Measurements from ENCODE around the gene MICAL2.
A peak's percentile ranks its signal among the peaks of the same experiment; 100 is the strongest.

The MICAL2 gene

DNA sequence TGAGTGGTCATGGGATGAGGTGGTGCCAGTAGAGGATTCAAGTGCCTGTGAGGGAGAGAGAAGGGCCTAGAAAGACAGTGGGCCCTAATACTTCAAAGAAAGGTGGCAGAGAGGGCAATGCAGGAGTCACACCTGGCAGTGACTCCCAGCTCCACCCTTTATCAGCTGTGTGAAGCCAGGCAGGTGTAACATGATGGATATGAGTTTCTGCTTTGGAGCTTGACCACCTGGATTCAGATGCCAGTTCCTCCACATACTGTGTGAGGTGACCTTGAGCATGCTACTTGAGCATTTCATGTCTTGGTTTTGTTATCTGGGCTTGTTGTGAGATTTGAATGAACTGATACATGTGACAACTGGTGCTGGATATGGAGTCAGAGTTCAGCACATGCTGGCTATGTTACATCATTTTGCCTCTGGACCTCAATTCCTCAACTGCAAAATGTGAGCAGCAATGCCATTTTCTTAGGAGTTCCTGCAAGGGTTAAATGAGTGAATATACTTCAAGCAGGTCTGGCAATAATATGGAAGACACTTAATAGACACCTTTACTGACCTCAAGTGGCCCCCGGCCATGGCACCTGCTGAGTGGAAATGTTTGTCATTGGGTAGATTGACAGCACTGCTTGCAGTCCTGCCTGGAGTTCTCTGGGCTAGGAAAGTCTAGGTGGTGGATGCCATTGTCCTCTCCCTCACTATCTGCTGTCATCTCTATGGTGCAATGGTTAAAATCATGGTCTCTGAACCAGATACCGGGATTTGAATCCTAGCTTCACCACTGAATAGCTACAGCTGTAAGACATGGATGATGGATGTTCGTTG is 83.3 kb downstream of the MICAL2 start:
- DNase-seq = no peak

DNA sequence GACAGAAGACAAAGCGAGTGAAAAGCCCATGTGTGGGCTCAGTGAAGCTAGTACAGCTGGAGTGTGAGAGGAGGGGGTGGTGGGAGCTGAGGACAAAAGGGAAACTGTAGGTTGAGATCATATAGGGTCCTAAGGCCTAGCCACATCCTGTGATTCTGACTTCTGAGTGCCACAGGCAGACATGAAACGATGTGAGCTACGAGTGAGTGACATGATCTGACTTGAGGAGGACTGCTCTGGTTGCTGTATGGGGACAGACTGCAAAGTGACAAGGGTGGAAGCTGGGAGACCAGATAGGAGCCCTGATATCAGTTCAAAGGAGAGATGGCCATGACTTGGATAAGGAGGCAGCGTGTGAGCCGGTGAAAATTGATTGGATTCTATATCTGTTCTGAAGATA is 85.4 kb downstream of the MICAL2 start:
- no peak for DNase-seq

DNA sequence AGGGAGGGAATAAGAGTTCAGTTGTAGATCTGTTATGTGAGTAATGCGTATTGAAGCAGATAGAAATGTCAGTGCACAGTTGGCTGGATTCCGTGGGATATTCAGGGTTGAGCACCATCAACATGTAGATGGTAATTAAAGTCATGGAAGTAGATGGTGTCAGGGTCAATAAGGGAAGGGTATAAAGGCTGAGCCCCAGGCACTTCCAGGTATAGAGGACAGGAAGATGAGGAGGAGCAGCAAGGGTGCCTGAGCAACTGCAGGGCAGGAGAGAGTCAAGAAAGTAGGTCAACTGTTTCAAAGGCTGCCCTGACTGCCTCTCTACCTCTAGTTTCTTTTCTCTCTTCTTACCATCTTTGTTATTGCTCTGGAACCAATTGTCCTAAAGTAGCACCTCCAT is 85.9 kb downstream of the MICAL2 start:
- no peak for DNase-seq

DNA sequence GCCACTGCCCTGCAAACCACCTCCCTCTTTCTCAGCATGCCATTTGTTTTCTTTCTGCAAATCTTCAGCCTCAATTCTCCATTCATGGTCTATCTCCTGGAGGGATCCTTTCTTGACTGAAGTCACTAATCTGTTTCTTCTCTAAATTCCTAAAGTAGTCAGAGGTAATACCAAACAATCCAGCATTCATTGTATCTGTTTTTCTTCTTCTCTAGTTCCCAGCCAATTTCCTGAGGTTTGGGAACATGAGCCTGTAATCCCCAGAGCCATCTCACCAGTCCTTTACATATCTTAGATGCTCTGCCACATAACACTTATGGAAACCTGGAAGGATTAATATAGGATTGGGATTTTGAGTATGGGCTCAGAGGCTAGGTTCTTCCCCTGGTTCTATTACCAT is 86.5 kb downstream of the MICAL2 start:
- DNase-seq = no peak

DNA sequence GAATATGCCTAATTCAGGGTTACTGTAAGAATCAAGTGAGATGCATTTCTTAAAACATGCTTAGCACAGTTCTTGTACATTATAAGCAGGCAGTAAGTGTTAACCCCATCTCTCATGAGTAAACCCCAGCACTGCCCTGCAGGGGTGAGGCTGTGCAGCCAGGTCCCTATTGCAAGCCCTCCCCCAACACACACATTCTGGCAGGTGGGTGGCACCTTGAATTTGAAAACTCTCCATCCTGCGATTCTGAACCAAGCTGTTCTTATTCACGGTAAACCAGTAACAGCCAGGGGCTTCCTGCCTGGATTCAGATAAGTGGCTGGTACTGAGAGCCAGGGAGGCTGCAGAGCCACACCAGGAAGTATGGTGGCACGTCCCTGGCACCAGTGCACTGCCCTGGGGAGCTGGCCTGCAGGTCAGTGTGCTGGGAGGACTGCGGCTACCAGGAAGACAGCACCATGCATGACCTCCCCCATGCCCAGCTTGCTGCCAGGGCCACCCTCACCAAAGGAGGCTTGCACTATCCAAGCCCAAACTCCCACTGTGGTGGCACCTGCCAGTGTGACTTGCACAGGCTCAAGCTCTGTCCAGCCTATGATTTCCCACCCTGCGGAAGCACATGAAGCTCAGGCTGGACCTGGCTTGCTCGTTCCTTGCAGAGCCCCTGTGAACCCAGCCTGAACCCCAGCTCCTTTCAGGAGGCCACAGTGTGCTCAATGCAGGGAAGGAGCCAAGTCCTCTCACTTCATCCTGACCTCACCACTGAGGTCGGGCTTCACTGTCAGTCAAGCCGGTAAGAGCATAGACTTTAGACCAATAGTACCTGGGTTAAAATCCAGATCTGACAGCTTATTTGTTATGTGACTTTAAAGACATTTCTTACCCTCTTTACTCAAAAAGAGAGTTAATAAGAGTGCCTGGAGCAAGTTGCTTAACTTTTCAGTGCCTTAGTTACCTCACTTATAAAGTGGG is 88.1 kb downstream of the MICAL2 start:
- no peak for DNase-seq

DNA sequence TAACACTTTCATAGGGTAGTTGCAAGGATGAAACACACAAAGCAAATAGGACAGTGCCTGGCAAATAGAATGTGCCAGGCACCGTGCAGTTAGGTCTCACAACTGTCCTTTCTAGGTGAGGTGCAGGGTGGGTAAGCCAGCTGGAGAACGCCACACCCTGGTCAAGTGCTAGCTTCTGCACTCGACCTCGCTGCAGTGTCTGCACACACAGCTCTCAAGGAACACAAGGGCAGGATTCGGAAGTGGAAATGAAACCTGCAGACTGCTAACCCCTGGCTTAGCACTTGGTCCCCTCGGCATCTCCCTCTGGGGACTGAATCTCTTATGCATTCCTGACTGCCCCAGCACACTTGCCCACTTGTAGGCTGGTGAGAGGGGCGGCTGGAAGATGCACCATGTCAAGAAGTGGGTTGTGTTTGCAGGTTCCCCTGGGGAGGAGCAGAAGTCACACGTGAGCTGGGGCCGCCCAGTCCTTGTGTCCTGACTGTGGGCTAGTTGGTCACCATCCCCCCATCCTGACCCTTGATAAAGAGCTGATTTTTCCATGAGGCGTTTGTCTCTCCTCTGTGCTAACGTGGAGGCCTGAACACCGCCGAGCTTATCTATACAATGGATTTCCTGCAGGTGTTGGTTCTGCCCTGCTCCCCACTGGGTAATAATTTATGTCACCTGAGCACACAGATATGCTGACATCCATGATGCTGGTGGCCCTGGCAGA is 89.0 kb downstream of the MICAL2 start:
- DNase-seq = no peak

DNA sequence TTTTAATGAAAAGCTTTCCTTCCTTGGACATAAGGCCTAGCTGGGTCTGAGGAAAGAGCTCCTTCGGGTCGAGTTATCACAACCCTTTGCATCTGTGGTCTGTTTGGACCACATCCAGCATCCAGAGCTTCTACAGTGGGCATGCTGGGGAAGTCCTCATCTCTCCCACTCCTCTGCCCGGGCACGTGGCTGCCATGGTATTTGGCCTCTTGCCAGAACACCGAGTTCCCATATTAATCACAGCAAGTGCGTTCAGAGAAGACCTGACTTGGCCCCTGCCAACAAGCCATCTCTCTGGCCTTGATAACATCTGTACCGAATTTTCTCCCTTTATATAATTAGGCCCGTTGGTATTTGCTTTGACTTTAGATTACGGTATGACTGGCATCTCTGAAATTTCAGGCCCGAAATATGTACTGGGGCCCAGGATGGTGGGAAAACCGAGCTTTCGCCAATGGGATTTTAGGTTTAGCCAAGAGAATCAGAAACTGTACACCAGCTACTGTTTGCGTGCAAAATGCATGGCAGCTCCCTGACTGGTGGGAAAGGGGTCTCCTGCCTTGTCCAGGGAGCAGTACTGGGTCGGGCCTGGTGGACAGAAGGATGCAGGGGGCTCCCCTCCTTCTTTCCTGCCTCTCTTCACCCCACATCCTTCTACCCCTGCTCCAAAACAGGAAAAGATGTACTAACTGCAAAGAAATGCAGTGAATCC is 90.0 kb downstream of the MICAL2 start:
- peak; percentile 97 for DNase-seq

DNA sequence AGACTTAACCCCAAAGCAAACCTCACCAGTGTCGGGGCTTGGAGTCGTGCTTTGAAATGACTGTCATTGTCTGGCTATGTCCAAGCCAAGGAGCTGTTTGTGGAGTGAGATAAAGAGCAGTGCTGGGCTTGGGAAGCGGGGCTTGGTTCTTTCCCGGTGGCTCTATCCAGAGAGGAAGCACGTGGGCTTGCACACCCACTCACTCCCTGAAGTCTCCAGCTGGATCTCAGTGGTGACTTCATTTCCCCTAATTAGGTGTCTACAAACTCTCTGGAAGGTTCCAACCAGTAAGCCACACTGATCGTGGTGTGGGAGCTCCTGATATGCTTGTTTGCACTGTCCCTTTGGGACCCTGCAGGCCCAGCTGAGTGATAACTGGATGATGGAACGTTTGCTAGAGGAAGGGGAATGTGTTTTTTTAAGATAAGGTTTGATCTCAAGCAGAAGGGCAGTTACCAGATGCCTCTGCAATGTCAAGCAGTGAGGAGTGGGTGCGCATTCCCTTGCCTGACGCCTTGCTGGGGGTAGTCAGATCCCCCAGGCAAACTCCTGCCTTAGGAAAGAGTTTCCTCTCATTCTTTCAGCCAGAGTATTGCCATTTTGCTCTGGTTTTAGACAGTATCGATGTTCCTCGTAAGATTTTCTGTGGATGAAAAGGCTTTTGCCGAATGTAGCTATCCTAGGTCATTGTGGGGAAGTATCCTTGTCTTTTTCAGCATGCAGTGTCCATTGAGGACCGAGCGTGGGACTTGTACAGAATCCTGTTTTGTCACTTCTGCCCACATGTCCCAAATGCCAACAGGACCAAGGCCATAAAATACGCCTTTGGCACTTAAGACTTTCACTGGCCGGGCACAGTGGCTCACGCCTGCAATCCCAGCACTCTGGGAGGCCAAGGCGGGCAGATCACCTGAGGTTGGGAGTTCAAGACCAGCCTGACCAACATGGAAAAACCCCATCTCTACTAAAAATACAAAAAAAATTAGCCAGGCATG is 90.9 kb downstream of the MICAL2 start:
- peak; percentile 95 for DNase-seq

DNA sequence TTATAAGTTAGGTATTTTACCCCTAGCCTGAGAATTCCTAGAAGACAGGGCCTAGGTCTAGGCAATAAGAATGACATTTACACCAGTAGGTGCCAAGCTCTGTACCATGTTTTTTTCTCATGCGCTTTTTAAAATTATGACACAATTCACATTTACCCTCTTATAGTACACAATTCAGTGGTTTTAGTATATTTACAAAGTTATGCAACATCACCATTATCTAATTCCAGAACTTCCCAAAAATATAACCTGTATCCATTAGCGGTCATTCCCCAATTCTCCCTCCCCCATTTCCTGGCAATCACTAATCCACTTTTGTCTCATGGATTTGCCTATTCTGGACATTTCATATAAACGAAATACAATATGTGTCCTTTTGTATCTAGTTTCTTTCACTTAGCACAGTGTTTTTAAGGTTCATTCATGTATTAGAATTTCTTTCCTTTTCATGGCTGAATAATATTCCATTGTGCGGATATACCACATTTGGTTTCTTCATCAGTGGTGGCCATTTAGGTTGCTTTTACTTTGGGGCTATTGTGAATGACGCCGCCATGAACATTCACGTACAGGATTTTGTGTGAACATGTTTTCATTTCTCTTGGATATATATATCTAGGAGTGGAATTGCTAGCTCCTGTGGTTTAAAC is 92.4 kb downstream of the MICAL2 start:
- DNase-seq = no peak

DNA sequence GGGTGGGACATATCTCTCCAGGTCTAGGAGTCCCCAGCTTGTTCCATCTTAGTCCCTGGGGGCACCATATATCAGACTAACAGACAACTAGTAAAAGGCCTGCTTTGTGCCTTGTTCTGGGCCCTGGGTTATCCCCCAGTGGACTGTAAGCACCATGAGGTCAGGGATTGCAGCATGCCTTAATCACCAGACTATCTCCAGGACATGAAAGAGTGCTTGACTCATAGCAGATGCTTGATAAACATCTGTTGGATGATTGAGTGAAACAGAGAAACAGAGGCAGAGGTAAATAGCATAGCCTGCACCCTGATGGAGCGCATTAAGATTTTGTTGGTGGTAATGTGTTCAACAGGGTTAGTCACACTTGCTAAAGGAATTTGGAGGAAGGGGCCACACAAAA is 94.1 kb downstream of the MICAL2 start:
- no peak for DNase-seq

DNA sequence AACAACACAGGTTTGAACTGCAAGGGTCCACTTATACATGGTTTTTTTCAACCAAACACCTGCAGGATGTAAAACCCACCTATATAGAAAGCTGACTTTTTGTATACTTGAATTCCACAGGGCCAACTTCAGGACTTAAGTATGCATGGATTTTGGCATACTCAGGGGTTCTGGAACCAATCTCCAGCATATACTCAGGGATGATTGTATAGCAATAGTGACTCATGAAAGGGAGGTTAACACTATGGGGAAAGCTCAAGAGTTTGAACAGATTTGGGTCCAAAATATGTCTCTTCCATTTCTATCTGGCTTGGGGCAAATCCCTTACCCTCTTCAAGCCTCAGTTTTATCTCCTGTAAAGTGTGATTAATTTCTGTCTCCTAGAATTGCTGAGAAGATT is 94.9 kb downstream of the MICAL2 start:
- DNase-seq = peak; percentile 74

DNA sequence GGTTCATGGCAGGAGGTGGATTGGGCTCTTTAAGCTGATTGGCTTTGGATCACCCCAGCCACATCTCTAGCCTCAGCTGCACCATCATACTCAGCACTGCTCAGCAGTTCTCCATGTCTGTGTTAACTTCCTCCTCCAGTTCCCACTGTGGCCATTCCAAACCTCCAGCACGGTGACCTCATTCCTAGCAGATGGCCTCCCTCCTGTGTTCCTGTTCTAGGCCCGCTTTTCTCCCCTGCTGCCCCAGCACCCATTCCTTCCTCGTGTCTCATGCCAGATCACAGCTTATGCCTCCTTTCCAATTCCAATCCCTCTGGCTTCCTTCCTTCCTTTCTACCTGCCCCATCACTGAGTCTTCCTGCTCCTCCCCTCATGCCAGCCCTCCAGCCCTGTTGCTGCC is 96.1 kb downstream of the MICAL2 start:
- DNase-seq = peak; percentile 26

DNA sequence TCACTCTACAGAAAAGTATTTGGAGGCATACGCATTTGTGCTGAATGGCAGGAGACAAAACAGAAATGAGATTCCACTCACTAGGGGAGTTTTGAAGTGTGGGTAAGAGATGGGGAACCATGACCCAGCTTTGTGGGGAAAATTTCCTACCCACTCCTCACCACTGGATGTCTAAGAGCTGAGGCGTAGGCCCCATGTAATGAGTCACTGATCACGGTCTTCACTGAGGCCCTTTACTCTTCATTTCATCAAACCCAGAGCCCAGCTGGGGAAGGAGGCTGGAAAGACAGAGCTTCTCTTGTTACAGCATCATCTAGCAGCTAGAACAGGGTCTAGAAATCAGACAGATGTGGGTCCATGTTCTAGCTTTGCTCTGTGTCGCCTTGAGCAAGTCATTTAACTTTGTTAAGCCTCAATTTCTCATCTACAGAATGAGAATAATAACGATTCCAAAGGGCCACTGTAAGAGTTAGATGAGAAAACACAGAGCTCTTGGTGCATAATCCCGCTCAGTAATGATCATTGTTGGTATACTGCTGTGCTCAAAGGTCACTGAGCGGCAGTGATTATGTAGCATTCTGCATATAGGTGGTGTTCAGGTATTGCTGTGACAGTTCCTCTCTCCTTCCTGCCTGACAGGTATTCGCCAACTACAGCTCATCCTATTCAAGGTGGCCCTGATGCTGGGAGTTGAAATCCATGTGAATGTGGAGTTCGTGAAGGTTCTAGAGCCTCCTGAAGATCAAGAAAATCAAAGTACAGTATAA is 97.2 kb downstream of the MICAL2 start:
- DNase-seq = peak; percentile 35

DNA sequence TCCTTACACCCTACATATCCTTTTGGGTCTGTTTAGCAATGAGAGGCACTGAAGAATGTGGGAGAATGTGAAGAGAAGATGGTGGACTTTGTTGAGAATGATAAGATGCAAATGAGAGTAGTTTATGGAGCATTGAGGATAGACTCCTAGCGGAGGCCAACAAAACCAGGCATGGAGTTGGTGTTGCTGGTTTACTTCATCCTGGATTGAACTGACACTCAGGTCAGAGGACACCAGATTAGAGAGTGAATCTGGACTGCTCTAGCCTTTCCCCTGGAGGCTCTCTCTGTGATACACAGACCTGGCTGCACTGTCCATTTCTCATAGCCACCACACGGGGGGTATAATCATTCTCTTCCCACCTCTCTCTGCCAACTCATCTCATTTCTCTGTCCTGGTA is 98.7 kb downstream of the MICAL2 start:
- no peak for DNase-seq

DNA sequence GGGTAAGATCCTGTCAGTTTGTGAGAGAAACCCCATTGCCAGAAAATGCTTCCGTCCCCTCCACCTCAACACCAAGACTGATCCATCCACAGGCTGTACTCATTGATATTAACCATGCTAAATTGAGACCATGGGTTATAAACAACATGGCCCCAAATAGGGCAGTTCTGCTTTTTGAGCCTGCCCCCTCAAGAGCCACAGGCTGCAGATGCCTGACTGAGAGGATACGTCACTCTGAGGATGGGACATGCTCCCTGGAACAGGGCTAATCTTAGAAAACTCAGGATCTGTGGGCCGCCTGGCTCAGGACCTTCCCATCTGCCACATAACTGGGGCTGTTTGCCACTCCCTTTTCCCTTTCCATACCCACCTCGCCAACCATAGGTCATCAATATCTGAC is 99.8 kb downstream of the MICAL2 start:
- no peak for DNase-seq

DNA sequence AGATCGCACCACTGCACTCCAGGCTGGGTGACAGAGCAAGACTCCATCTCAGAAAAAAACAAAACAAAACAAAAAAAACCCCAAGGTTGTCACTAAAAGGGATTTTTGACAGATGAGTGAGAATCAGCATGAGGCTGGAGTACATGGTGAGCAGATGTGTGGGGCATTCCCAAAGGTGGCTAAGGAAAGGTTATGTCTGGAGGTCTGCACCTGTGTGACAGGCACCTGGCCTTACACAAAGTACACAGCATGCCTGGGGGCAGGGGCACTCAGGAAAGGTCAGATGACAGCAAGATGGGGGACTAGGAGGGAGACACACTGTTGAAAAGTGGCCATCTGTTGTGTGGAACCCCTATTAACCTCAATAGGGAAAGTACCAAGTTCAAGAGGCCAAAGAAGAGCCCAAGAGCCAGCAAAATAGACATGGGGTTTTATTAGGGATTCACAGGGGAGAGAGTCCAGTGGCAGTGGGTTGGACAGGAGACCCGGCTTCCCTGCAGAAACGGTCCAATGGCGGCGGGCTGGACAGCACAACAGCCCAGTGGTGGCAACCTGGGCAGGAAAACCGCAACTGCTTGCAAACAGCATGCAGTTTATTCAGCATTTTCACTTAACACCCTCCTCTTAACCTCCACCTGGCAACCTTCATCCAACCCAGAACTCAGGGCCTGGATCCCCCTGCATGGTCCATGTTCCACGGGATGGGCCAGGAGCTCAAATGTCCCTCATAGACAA is 101.1 kb downstream of the MICAL2 start:
- no peak for DNase-seq

DNA sequence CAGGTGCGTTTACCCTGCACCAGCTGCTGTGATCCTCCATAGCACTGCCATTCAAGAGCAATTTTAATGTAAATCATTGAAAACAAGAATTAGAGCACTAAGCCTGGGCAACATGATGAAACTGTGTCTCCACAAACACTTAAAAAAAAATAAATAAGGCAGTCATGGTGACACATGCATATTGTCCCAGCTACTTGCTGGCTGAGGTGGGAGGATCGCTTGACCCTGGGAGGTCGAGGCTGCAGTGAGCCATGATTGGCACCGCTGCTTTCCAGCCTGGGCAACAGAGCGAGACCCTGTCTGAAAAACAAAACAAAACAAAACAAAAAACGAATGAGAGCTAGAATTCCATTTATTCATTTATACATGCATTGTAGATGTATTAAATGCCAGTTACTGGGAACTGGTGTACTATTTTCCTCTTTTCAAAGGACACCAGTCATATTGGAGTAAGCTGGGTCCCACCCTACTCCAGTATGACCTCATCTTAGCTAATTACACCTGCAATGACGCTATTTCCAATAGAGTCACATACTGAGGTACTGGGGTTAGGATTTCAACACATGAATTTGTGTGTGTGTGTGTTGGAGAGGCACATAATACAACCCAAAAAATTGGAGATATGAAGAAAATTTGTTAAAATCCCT is 101.9 kb downstream of the MICAL2 start:
- no peak for DNase-seq

DNA sequence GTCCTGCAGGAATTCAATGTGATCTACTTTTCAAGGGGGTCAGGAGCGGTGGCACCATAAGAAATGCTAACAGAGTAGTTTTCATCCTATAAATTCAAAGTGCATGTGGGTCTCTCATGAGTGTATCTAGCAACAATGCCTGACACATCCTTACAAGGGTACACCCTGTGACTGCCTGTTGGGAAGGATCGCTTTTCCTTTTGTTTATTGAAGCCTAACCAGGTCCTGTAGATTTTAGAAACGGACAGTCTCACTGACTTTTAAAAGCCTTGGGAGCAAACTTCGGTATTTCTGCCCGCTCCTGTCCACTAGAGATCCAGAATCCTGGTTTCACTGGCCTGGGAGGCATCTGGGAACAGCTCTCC is 102.4 kb downstream of the MICAL2 start:
- DNase-seq = no peak

DNA sequence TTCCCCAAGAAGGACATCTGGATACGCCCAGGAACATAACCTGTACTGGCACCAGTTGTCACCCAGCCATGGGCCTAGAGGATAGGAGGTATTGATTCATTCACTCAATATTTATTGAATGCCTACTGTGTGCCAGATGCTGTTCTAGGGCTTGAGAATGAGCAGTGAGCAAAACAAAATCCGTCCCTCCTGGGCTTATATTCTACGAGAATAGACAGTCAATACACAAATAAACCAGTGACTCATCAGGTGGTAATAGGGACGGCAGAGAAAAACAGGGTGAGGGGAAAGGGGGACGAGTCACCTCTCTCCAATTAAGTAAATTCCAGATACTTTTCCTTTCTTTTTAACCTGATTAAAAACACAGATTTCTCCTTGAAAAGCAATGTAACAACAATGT is 103.5 kb downstream of the MICAL2 start:
- peak; percentile 33 for DNase-seq
